Neuron (in vitro differentiated cells): ENCODE data around the gene TBC1D32.
"Not testable (repeated sequence)": the region's sequence is repeated elsewhere in the genome, so short reads cannot be mapped to it uniquely, and the experiment has no call there.

Experiments used
- H2AFZ ChIP-seq: one replicate; pipeline ENCODE4 v1.6.1; 2013; ENCODE audit warnings: low read depth, mild to moderate bottlenecking, inconsistent platforms, low read length, moderate library complexity
- H3K27me3 ChIP-seq: one replicate; pipeline ENCODE4 v1.6.1; 2013; ENCODE audit warnings: low read length; ENCODE audit not compliant: insufficient read depth
- H3K36me3 ChIP-seq: one replicate; pipeline ENCODE4 v1.6.1; 2013; ENCODE audit warnings: low read length; ENCODE audit not compliant: insufficient read depth
- H3K4me1 ChIP-seq: one replicate; pipeline ENCODE4 v1.6.1; 2013; ENCODE audit warnings: low read length; ENCODE audit not compliant: insufficient read depth
- H3K4me3 ChIP-seq: 2 replicates; pipeline ENCODE4 v1.5.1; 2013; ENCODE audit warnings: mild to moderate bottlenecking, low read length, moderate library complexity
- H3K9me3 ChIP-seq: one replicate; pipeline ENCODE4 v1.6.1; 2013; ENCODE audit warnings: low read length

Gene TBC1D32

GRCh38 chr6:121235386-121235785, 98.9 kb downstream of the TBC1D32 start:
- Histone ChIP-seq H3K27me3 (no peaks in the 10 kb centered on the region), H2AFZ (no peak overlapping the region), H3K9me3 (no peaks in the 10 kb centered on the region), H3K36me3 (no peaks in the 10 kb centered on the region), H3K4me3 (no peak overlapping the region), H3K4me1 (no peaks in the 10 kb centered on the region)

- H3K4me3 ChIP-seq: no peak overlapping the region
- H2AFZ ChIP-seq: no peak overlapping the region
- H3K27me3 ChIP-seq: no peaks in the 10 kb centered on the region
- no peaks in the 10 kb centered on the region for H3K4me1 ChIP-seq
- peaks cover 3% of the 10 kb centered on the region for H3K36me3 ChIP-seq
- H3K9me3 ChIP-seq: no peaks in the 10 kb centered on the region
Measured at GRCh38 chr6:121223930-121224329, 110.3 kb downstream of the TBC1D32 start.

- H3K27me3 ChIP-seq: no peaks in the 10 kb centered on the region
- no peaks in the 10 kb centered on the region for H3K4me1 ChIP-seq
Measured at GRCh38 chr6:121223212-121223611, 111.1 kb downstream of the TBC1D32 start.

GRCh38 chr6:121222656-121223055, 111.6 kb downstream of the TBC1D32 start:
- Histone ChIP-seq H2AFZ (no peak overlapping the region), H3K9me3 (no peaks in the 10 kb centered on the region)

More at GRCh38 chr6:121223212-121223611, 111.1 kb downstream of the TBC1D32 start:
- Histone ChIP-seq H2AFZ (no peak overlapping the region), H3K4me3 (no peak overlapping the region), H3K9me3 (no peaks in the 10 kb centered on the region), H3K36me3 (peaks cover 3% of the 10 kb centered on the region)

GRCh38 chr6:121216928-121217327, 117.4 kb downstream of the TBC1D32 start:
- Histone ChIP-seq H3K4me1 (no peaks in the 10 kb centered on the region), H3K27me3 (no peaks in the 10 kb centered on the region), H3K9me3 (peaks cover 13% of the 10 kb centered on the region), H2AFZ (no peak overlapping the region), H3K36me3 (peaks cover 3% of the 10 kb centered on the region), H3K4me3 (no peak overlapping the region)

More at GRCh38 chr6:121222656-121223055, 111.6 kb downstream of the TBC1D32 start:
- no peaks in the 10 kb centered on the region for H3K4me1 ChIP-seq
- H3K27me3 ChIP-seq: no peaks in the 10 kb centered on the region
- no peak overlapping the region for H3K4me3 ChIP-seq
- peaks cover 3% of the 10 kb centered on the region for H3K36me3 ChIP-seq

GRCh38 chr6:121213341-121213740, 120.9 kb downstream of the TBC1D32 start:
- H3K27me3 ChIP-seq, H2AFZ ChIP-seq, H3K36me3 ChIP-seq, H3K4me3 ChIP-seq, H3K4me1 ChIP-seq: not testable (repeated sequence)
- peaks cover 14% of the 10 kb centered on the region for H3K9me3 ChIP-seq

GRCh38 chr6:121210943-121211342, 123.3 kb downstream of the TBC1D32 start:
- Histone ChIP-seq H3K9me3 (peaks cover 14% of the 10 kb centered on the region), H3K4me3 (no peak overlapping the region), H3K4me1 (no peaks in the 10 kb centered on the region), H3K36me3 (no peaks in the 10 kb centered on the region), H2AFZ (no peak overlapping the region), H3K27me3 (no peaks in the 10 kb centered on the region)

- Histone ChIP-seq H3K4me3 (no peak overlapping the region), H2AFZ (no peak overlapping the region), H3K27me3 (no peaks in the 10 kb centered on the region), H3K36me3 (no peaks in the 10 kb centered on the region), H3K4me1 (no peaks in the 10 kb centered on the region), H3K9me3 (no peaks in the 10 kb centered on the region)
Measured at GRCh38 chr6:121205569-121205968, 128.7 kb downstream of the TBC1D32 start.

- no peak overlapping the region for H2AFZ ChIP-seq
- H3K36me3 ChIP-seq: peaks cover 1% of the 10 kb centered on the region
- H3K9me3 ChIP-seq: no peaks in the 10 kb centered on the region
- H3K4me1 ChIP-seq: no peaks in the 10 kb centered on the region
- no peak overlapping the region for H3K4me3 ChIP-seq
- no peaks in the 10 kb centered on the region for H3K27me3 ChIP-seq
Measured at GRCh38 chr6:121201105-121201504, 133.2 kb downstream of the TBC1D32 start.

- H3K36me3 ChIP-seq, H2AFZ ChIP-seq, H3K4me1 ChIP-seq, H3K27me3 ChIP-seq, H3K9me3 ChIP-seq, H3K4me3 ChIP-seq: not testable (repeated sequence)
Measured at GRCh38 chr6:121196042-121196441, 138.2 kb downstream of the TBC1D32 start.

- Histone ChIP-seq H3K27me3 (no peaks in the 10 kb centered on the region), H3K4me3 (no peak overlapping the region), H3K4me1 (no peaks in the 10 kb centered on the region), H3K9me3 (no peaks in the 10 kb centered on the region), H3K36me3 (no peaks in the 10 kb centered on the region), H2AFZ (no peak overlapping the region)
Measured at GRCh38 chr6:121190122-121190521, 144.2 kb downstream of the TBC1D32 start.

- Histone ChIP-seq H3K4me3 (no peak overlapping the region), H3K9me3 (no peaks in the 10 kb centered on the region), H3K4me1 (no peaks in the 10 kb centered on the region), H3K27me3 (no peaks in the 10 kb centered on the region), H2AFZ (no peak overlapping the region), H3K36me3 (no peaks in the 10 kb centered on the region)
Measured at GRCh38 chr6:121188356-121188755, 145.9 kb downstream of the TBC1D32 start.

GRCh38 chr6:121187833-121188200, 146.5 kb downstream of the TBC1D32 start:
- no peaks in the 10 kb centered on the region for H3K4me1 ChIP-seq
- no peaks in the 10 kb centered on the region for H3K9me3 ChIP-seq
- H3K36me3 ChIP-seq: no peaks in the 10 kb centered on the region
- H3K4me3 ChIP-seq: no peak overlapping the region
- no peak overlapping the region for H2AFZ ChIP-seq
- H3K27me3 ChIP-seq: no peaks in the 10 kb centered on the region

GRCh38 chr6:121187200-121187832, 147.0 kb downstream of the TBC1D32 start:
- Histone ChIP-seq H3K36me3 (no peaks in the 10 kb centered on the region), H3K27me3 (no peaks in the 10 kb centered on the region), H3K9me3 (no peaks in the 10 kb centered on the region), H3K4me1 (no peaks in the 10 kb centered on the region), H2AFZ (no peak overlapping the region), H3K4me3 (no peak overlapping the region)
